ENCODE data around the gene P2RX3. TPM values are rescaled to one million over a fixed set of nuclear protein-coding genes. Genes with fewer than 3 reads are reported as not detected.
A peak's percentile ranks its signal among the peaks of the same experiment; 100 is the strongest.

P2RX3 gene
- total RNA-seq, 4 donors from 2014 or later = not detected

- peak overlapping the region in 1 of 4 donors; percentile 16 for H3K4me3 ChIP-seq
- intact Hi-C loops (cut with DNase I) = no loop called here
- peaks cover 77 to 90% (median 87%) of the 10 kb centered on the region in 4 donors for H3K4me1 ChIP-seq
- DNase-seq (ENCODE audit: extremely low spot score) = no peak
- no peak overlapping the region for H3K27ac ChIP-seq (replicated peaks in 1 of 4)
- WGBS = 71% methylated on average over 9 of the region's 9 CpGs
- H3K27me3 ChIP-seq = no peaks in the 10 kb centered on the region
- no peaks in the 10 kb centered on the region for H3K9me3 ChIP-seq
- peaks cover 17 to 66% (median 53%) of the 10 kb centered on the region in 4 donors for H3K36me3 ChIP-seq
- TF ChIP-seq CTCF (IDR thresholded peaks at IDR 0.05) = no peak
Measured at GRCh38 chr11:57306940-57307565, 31.1 kb upstream of the P2RX3 start.

- TF ChIP-seq POLR2AphosphoS5 (IDR thresholded peaks at IDR 0.05) (peak in 1 of 2 donors; percentile 3), POLR2A (IDR thresholded peaks at IDR 0.05; ENCODE audit: low read depth) (no peak), EP300 (IDR thresholded peaks at IDR 0.05) (no peak), CTCF (IDR thresholded peaks at IDR 0.05) (no peak)
- no peaks in the 10 kb centered on the region for H3K27me3 ChIP-seq
- no peak overlapping the region for H3K27ac ChIP-seq (replicated peaks in 1 of 4)
- no peaks in the 10 kb centered on the region for H3K9me3 ChIP-seq
- H3K4me1 ChIP-seq = peaks cover 84 to 97% (median 94%) of the 10 kb centered on the region in 4 donors
- intact Hi-C loops (cut with DNase I) = no loop called here
- no peak for DNase-seq (ENCODE audit: extremely low spot score)
- H3K4me3 ChIP-seq = peak overlapping the region in 1 of 4 donors; percentile 16
- 65% methylated on average over 7 of the region's 7 CpGs for WGBS
- H3K36me3 ChIP-seq = peaks cover 17 to 66% (median 52%) of the 10 kb centered on the region in 4 donors
Measured at GRCh38 chr11:57307666-57308270, 30.4 kb upstream of the P2RX3 start.

GRCh38 chr11:57308426-57309060, 29.6 kb upstream of the P2RX3 start:
- DNase-seq (ENCODE audit: extremely low spot score) = no peak
- H3K27me3 ChIP-seq = no peaks in the 10 kb centered on the region
- no peak for TF ChIP-seq EP300 (IDR thresholded peaks at IDR 0.05)
- no peak for TF ChIP-seq POLR2A (IDR thresholded peaks at IDR 0.05; ENCODE audit: low read depth)
- TF ChIP-seq POLR2AphosphoS5 (IDR thresholded peaks at IDR 0.05) = no peak
- no peak for TF ChIP-seq CTCF (IDR thresholded peaks at IDR 0.05)
- H3K9me3 ChIP-seq = no peaks in the 10 kb centered on the region
- 93% methylated on average over 9 of the region's 10 CpGs for WGBS
- H3K4me3 ChIP-seq = peak overlapping the region in 1 of 4 donors; percentile 2
- peaks cover 19 to 66% (median 52%) of the 10 kb centered on the region in 4 donors for H3K36me3 ChIP-seq
- peak overlapping the region; percentile 5 to 46 (median 22) for H3K27ac ChIP-seq (replicated peaks in 1 of 4)
- H3K4me1 ChIP-seq = peaks cover 92 to 100% (median 98%) of the 10 kb centered on the region in 4 donors
- intact Hi-C loops (cut with DNase I) = no loop called here

- no peaks in the 10 kb centered on the region for H3K27me3 ChIP-seq
- peaks cover 89 to 98% (median 96%) of the 10 kb centered on the region in 4 donors for H3K4me1 ChIP-seq
- peaks cover 28 to 69% (median 57%) of the 10 kb centered on the region in 4 donors for H3K36me3 ChIP-seq
- 81% methylated on average over 23 of the region's 24 CpGs for WGBS
- DNase-seq (ENCODE audit: extremely low spot score) = no peak
- H3K27ac ChIP-seq (replicated peaks in 1 of 4) = peak overlapping the region; percentile 84 to 93 (median 88)
- TF ChIP-seq EP300 (IDR thresholded peaks at IDR 0.05) (no peak), POLR2A (IDR thresholded peaks at IDR 0.05; ENCODE audit: low read depth) (no peak), CTCF (IDR thresholded peaks at IDR 0.05) (no peak), POLR2AphosphoS5 (IDR thresholded peaks at IDR 0.05) (no peak)
- no peaks in the 10 kb centered on the region for H3K9me3 ChIP-seq
- intact Hi-C loops (cut with DNase I) = no loop called here
- no peak overlapping the region for H3K4me3 ChIP-seq
Measured at GRCh38 chr11:57309106-57310059, 28.8 kb upstream of the P2RX3 start.

Data from esophagus muscularis mucosa (tissue), 4 donors.